SU-DHL-6 (cell line): ENCODE results near the gene PTPRN2.

Experiments used
- H2AFZ ChIP-seq: fragments of 200-600 bp; sonication (generic); 2 replicates; pipeline ENCODE4 v1.6.1; 2014; ENCODE audit warnings: low read depth, mild to moderate bottlenecking, moderate library complexity, mixed read lengths, antibody characterized with exemption, low read length; ENCODE audit not compliant: severe bottlenecking
- H3F3A ChIP-seq: fragments of 200-600 bp; shearing (Covaris generic); 2 replicates; pipeline ENCODE4 v1.6.0; 2016; ENCODE audit warnings: antibody characterized with exemption, mild to moderate bottlenecking; ENCODE audit not compliant: insufficient read depth
- H3K27ac ChIP-seq: fragments of 200-600 bp; sonication (generic); 2 replicates; pipeline ENCODE4 v1.5.1; 2016; ENCODE audit warnings: low read depth, mild to moderate bottlenecking, low read length, moderate library complexity, mixed read lengths
- H3K27me3 ChIP-seq: fragments of 200-600 bp; sonication (generic), shearing (Covaris generic); 2 replicates; pipeline ENCODE4 v1.6.0; 2014; ENCODE audit warnings: mild to moderate bottlenecking, low read length
- H3K36me3 ChIP-seq: fragments of 200-600 bp; sonication (generic); 2 replicates; pipeline ENCODE4 v1.6.1; 2014; ENCODE audit warnings: mild to moderate bottlenecking, low read length, mixed read lengths
- H3K4me2 ChIP-seq: fragments of 300-600, 200-600 bp; shearing (Covaris generic), sonication (generic); 2 replicates; pipeline ENCODE4 v1.6.0; 2014; ENCODE audit warnings: low read length, low read depth, mild to moderate bottlenecking; ENCODE audit not compliant: poor library complexity, severe bottlenecking
- H3K4me3 ChIP-seq: fragments of 200-600 bp; sonication (generic); 2 replicates; pipeline ENCODE4 v1.5.1; 2014; ENCODE audit warnings: antibody characterized with exemption, low read length, mild to moderate bottlenecking, mixed read lengths; ENCODE audit not compliant: insufficient read depth, poor library complexity, severe bottlenecking
- H3K79me2 ChIP-seq: fragments of 200-600 bp; sonication (generic); 2 replicates; pipeline ENCODE4 v1.6.1; 2014; ENCODE audit warnings: mild to moderate bottlenecking, low read length, moderate library complexity; ENCODE audit not compliant: insufficient read depth
- H3K9ac ChIP-seq: fragments of 200-600 bp; sonication (generic); 2 replicates; pipeline ENCODE4 v1.7.0; 2014; ENCODE audit warnings: mild to moderate bottlenecking, low read length
- H3K9me2 ChIP-seq: fragments of 200-600 bp; sonication (generic); replicated peaks from 2 replicates; pipeline ENCODE4 v1.6.1; 2014; ENCODE audit warnings: low read length; ENCODE audit not compliant: insufficient read depth
- H3K9me3 ChIP-seq: fragments of 200-600 bp; sonication (generic); 2 replicates; pipeline ENCODE4 v1.6.1; 2014; ENCODE audit warnings: low read length, mixed read lengths; ENCODE audit not compliant: insufficient read depth
- H4K20me1 ChIP-seq: fragments of 200-600 bp; sonication (generic); 2 replicates; pipeline ENCODE4 v1.6.1; 2014; ENCODE audit warnings: low read depth, mild to moderate bottlenecking, antibody characterized with exemption, low read length, moderate library complexity, mixed read lengths
- EZH2phosphoT487 ChIP-seq: fragments of 200-600 bp; sonication (generic), shearing (Covaris generic); conservative IDR thresholded peaks from 2 replicates; pipeline ENCODE4 v1.6.1; 2018; ENCODE audit warnings: mild to moderate bottlenecking, antibody characterized with exemption, low read length, moderate library complexity, mixed read lengths
- TF ChIP-seq, protein P1 (sequence below): fragments of 200-600 bp; sonication (generic); IDR thresholded peaks from one replicate; pipeline ENCODE4 v1.5.1; 2017; ENCODE audit warnings: antibody characterized with exemption, mild to moderate bottlenecking, low read length, moderate library complexity; ENCODE audit not compliant: insufficient read depth, poor library complexity, severe bottlenecking

PTPRN2 gene

DNA sequence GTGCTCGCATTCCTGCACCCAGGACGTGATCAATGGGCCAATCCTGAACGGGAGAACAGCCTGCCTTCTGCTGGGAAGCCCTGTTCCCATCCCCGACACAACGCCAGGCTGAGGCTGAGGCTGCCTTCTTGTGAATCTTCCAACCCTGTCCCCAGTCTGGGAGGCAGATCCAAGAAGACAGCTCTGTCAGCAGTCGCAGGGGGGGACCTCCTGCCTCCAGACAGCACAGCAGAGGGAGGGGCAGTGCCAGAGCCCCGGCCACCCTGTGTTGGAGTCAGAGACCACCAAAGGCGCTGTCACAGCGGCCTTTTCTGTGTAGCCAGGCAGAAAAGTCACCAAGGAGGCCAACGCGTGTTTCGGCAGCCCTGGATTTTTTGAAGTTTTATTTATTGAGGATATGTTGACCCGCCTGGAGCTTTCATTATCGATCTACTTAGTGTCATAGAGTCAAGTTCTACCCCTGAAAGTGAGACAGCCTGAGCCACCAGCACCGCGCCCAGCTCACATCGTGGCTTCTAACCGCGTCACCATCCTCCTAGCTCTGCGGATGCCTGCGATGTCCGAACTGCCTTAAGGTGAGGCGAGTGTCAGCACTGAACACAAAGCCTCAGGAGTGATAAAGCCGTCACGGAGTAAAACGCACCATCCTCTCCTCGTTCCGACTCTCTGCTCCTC lies 86.1 kb downstream of the PTPRN2 start:
- no peaks in the 10 kb centered on the region for H4K20me1 ChIP-seq
- H3K4me2 ChIP-seq, result no peak overlapping the region
- no peaks in the 10 kb centered on the region for H3K36me3 ChIP-seq
- no peaks in the 10 kb centered on the region for H3F3A ChIP-seq
- H3K79me2 ChIP-seq, result no peaks in the 10 kb centered on the region
- no peak overlapping the region for H2AFZ ChIP-seq
- TF ChIP-seq, protein P1, sequence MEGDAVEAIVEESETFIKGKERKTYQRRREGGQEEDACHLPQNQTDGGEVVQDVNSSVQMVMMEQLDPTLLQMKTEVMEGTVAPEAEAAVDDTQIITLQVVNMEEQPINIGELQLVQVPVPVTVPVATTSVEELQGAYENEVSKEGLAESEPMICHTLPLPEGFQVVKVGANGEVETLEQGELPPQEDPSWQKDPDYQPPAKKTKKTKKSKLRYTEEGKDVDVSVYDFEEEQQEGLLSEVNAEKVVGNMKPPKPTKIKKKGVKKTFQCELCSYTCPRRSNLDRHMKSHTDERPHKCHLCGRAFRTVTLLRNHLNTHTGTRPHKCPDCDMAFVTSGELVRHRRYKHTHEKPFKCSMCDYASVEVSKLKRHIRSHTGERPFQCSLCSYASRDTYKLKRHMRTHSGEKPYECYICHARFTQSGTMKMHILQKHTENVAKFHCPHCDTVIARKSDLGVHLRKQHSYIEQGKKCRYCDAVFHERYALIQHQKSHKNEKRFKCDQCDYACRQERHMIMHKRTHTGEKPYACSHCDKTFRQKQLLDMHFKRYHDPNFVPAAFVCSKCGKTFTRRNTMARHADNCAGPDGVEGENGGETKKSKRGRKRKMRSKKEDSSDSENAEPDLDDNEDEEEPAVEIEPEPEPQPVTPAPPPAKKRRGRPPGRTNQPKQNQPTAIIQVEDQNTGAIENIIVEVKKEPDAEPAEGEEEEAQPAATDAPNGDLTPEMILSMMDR, result no peak
- no peak for TF ChIP-seq EZH2phosphoT487
- H3K9ac ChIP-seq, result no peak overlapping the region
- H3K27me3 ChIP-seq, result no peaks in the 10 kb centered on the region
- no peak overlapping the region for H3K4me3 ChIP-seq
- H3K9me3 ChIP-seq, result no peaks in the 10 kb centered on the region
- no peaks in the 10 kb centered on the region for H3K9me2 ChIP-seq
- no peak overlapping the region for H3K27ac ChIP-seq

DNA sequence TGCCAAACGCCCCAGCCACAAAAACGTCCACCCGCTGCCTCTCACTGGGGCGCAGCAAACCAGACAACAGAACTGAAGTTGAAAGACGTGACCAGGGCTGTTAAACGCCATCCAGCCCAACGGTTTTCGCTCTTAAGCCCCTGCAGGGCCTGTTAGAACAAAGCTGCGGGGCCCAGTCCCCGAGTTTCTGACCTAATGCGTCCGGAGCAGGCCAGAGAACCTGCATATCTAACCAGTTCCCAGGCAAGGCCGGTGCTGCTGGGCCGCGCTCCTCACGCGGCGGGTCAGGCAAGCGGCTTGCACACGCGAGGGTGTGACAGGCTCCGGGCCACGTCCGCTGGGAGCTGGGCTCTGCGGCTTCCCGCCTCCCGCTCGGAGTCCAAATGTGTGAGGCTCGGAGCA lies 87.0 kb downstream of the PTPRN2 start:
- Histone ChIP-seq H3K9me3 (no peaks in the 10 kb centered on the region), H3K27me3 (no peaks in the 10 kb centered on the region), H2AFZ (no peak overlapping the region), H3K9me2 (no peaks in the 10 kb centered on the region), H3K36me3 (no peaks in the 10 kb centered on the region), H3K4me2 (no peak overlapping the region), H4K20me1 (no peaks in the 10 kb centered on the region), H3K27ac (no peak overlapping the region), H3F3A (no peaks in the 10 kb centered on the region), H3K4me3 (no peak overlapping the region), H3K79me2 (no peaks in the 10 kb centered on the region), H3K9ac (no peak overlapping the region)
- TF ChIP-seq EZH2phosphoT487, result no peak
- TF ChIP-seq, protein P1, result no peak

GRCh38 chr7:158499082-158499455 lies 88.6 kb downstream of the PTPRN2 start:
- Histone ChIP-seq H2AFZ (no peak overlapping the region), H3K9me2 (no peaks in the 10 kb centered on the region), H3K36me3 (no peaks in the 10 kb centered on the region), H3K9me3 (no peaks in the 10 kb centered on the region), H3K79me2 (no peaks in the 10 kb centered on the region), H3K4me3 (no peak overlapping the region), H3K27me3 (no peaks in the 10 kb centered on the region), H3K9ac (no peak overlapping the region), H3F3A (no peaks in the 10 kb centered on the region), H4K20me1 (no peaks in the 10 kb centered on the region), H3K27ac (no peak overlapping the region), H3K4me2 (no peak overlapping the region)
- no peak for TF ChIP-seq EZH2phosphoT487
- TF ChIP-seq, protein P1, result no peak
